Measurements from ENCODE around the gene HOXC13. TPM values are rescaled to one million over a fixed set of nuclear protein-coding genes. Genes with fewer than 3 reads are reported as not detected.

The HOXC13 gene, protein sequence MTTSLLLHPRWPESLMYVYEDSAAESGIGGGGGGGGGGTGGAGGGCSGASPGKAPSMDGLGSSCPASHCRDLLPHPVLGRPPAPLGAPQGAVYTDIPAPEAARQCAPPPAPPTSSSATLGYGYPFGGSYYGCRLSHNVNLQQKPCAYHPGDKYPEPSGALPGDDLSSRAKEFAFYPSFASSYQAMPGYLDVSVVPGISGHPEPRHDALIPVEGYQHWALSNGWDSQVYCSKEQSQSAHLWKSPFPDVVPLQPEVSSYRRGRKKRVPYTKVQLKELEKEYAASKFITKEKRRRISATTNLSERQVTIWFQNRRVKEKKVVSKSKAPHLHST
- not detected in 2 replicates for total RNA-seq

DNA sequence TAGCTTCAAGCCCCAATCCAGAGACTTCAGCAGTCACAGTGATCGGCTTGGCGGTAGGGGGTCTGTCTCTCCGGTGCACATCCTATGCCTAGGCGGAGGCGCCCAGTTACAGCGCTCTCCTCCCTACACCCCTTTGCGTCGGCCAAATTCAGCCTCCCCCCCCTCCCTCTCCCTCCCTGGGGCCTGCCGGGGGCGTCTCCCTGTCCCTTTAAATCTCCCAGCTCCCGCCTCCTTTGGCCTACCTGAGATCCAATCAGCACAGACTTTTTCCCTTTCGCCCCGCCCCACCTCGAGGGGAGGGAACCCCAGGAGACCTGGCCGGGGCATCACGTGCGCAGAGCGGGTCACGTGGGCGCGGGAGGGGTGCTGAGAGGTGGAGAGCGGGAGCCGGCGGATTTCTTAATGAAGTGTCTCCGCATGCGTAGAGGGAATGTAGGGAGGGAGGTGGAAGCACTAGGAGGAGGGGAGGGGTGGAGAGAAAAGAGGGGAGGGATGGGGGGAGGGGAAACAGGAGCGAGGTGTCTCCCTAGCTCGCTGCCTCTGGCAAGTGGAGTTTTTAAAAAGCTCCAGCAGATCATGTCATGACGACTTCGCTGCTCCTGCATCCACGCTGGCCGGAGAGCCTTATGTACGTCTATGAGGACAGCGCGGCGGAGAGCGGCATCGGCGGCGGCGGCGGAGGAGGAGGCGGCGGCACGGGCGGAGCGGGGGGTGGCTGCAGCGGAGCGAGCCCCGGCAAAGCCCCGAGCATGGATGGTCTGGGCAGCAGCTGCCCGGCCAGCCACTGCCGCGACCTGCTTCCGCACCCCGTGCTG lies at the start of gene HOXC13:
Gene HOXC13, plus strand, starts transcription at position 506 of the 815 bp plus-strand sequence. Its CDS starts 76 bp downstream, at position 582.

DNA sequence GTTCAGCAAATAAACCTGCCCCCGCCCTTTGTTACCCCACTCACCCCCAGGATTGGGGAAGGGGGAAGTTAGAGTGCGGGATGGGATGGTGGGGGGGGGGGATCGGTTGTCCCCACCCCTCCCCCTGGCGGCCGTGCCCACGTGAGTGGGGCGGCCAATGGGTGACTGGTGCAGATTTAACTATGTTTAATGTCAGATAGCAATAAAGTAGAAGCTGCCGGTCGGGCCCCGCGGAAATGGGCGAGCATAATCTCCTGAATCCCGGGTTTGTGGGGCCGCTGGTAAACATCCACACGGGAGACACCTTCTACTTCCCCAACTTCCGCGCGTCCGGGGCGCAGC lies 16.0 kb downstream of the HOXC13 start, which contains the start of gene HOXC12:
Gene HOXC12, plus strand, starts transcription at position 210 of the 342 bp plus-strand sequence. Its CDS starts 27 bp downstream, at position 237.

DNA sequence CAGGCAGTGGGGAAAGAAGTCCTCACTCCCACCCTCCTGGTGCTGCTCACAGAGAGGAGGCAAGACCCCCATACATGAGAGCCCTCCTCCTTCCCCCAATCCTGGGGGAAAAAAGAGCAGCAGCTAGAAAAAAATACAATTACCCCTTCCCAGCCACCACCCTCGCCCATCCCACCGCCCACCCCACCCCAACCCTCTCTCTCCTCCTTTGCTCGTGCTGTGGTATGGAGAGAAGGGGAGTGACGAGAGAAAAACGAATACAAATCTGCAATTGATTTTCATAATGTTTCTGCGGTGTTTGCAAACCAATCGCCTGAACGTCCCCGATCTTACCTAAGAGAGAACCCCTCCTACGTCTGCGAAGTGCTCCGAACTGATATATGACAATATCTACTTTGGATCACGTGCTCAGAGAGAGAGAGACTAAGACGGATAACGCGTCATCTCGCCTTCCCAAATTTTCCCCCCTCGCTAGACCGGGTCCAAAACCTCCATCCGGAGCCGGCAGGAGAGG lies 34.1 kb downstream of the HOXC13 start, which contains the start of gene HOXC11:
Gene HOXC11, plus strand, starts transcription at position 405 of the 514 bp plus-strand sequence. CDS start 116 bp downstream, outside the sequence.

DNA sequence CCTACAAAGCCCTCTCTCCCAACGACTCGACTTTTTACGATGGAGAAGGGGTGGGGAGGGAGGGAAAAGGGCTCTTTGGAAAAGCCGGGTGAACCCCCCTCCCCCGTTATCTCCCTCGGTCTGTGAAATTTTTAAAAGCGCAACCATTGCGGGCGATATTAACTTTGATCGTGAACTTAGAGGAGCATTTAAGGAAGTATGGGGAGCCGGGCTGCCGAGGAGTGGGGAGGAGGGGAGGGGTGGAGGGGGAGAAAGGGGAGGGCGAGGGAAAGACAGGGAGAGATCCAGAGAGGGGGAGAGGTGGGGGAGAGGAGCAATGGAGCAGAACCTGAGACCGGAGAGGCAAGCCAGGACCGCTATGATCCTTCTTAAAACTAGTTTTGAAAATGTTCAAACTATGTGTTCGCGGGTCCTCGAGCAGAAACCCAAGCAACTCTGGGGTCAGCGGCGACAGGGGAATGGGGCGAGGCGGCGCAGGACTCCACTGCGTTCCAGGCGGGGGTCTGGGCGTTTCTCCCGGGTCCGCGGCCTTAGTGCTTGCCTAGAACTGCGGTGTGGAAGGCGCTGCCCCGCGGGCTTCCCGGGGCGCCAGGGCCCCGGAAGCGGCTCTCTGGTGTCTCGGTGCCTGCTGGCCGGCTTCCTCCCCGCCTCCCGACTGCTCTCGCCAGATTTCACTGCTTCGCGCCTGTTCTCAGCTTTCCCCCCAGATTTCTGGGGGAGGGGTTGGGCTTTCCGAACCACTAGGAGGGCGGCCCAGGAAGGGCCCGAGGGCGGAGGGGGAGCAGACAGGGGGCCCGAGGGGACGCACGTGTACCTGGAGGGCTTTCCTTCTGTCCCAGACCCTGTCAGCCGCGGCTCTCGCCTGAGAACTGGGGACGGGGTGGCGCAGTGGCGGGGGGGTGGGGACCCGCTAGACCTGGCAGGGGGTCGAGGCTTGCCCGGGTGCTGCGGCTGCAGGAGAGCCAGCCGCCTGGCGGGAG lies 35.7 kb downstream of the HOXC13 start, which contains the start of gene HOTAIR:
Gene HOTAIR, minus strand, starts transcription at position 871 of the 980 bp plus-strand sequence.

DNA sequence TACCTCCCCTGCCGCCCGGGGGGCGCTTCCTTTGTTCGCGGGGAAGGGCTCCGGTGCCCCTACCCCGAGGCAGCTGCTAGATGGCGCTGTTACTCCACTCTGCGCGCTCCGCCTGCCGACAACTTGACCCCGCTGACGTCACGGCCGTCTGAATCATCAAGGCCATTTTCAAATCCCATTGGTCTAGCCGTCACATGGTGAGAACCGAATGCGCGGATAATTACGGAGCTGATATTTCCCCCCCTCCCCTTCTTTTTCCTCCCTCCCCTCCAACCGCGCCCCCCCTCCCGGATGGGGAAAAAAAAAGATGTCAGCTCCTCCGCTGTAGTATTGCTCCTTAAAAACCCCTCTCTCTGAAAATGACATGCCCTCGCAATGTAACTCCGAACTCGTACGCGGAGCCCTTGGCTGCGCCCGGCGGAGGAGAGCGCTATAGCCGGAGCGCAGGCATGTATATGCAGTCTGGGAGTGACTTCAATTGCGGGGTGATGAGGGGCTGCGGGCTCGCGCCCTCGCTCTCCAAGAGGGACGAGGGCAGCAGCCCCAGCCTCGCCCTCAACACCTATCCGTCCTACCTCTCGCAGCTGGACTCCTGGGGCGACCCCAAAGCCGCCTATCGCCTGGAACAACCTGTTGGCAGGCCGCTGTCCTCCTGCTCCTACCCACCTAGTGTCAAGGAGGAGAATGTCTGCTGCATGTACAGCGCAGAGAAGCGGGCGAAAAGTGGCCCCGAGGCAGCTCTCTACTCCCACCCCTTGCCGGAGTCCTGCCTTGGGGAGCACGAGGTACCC lies 46.5 kb downstream of the HOXC13 start, which contains the start of gene HOXC10:
Gene HOXC10, plus strand, starts transcription at position 246 of the 791 bp plus-strand sequence. Its CDS starts 114 bp downstream, at position 360.

Small RNA genes lying within 50 kb of the gene (small RNA-seq; reads per million reads assigned to genes)
- gene AC012531.3: not detected
- not detected for gene AC012531.4
- gene MIR196A2: not detected
- gene RF01905: not detected
- gene RF01906: not detected

Other genes starting within 250 kb of the HOXC13 start
- gene CALCOCO1, start 211.4 kb upstream of the HOXC13 start, total RNA-seq: 138 and 149 TPM in 2 replicates
- not detected in 2 replicates for gene CISTR, start 186.9 kb upstream of the HOXC13 start, total RNA-seq
- not detected in 2 replicates for gene HOXC12, start 16.1 kb downstream of the HOXC13 start, total RNA-seq
- gene HOXC11, start 34.3 kb downstream of the HOXC13 start, total RNA-seq: not detected in 2 replicates
- 0.16 TPM in 1 of 2 replicates, not detected in the other for gene HOTAIR, start 36.1 kb downstream of the HOXC13 start, total RNA-seq
- gene HOXC10, start 46.3 kb downstream of the HOXC13 start, total RNA-seq: 0.16 TPM in 1 of 2 replicates, not detected in the other
- gene HOXC9, start 61.3 kb downstream of the HOXC13 start, total RNA-seq: not detected in 2 replicates
- not detected in 2 replicates for gene HOXC8, start 70.2 kb downstream of the HOXC13 start, total RNA-seq
- gene HOXC6, start 89.6 kb downstream of the HOXC13 start, total RNA-seq: 0.24 TPM in 1 of 2 replicates, not detected in the other
- gene HOXC5, start 94.2 kb downstream of the HOXC13 start, total RNA-seq: 0.12 TPM in 1 of 2 replicates, not detected in the other
- gene HOXC4, start 115.0 kb downstream of the HOXC13 start, total RNA-seq: 0.16 and 0.24 TPM in 2 replicates